ENCODE data around the gene SPCS2.
A peak's percentile ranks its signal among the peaks of the same experiment; 100 is the strongest.
"Not testable (repeated sequence)": the region's sequence is repeated elsewhere in the genome, so short reads cannot be mapped to it uniquely, and the experiment has no call there.

The SPCS2 gene

GRCh38 chr11:74950374-74950969, 1.4 kb downstream of the SPCS2 start:
- DNase-seq = no peak

GRCh38 chr11:74951226-74951625, 2.2 kb downstream of the SPCS2 start:
- DNase-seq = no peak

GRCh38 chr11:74952752-74953151, 3.7 kb downstream of the SPCS2 start:
- DNase-seq = no peak

- no peak for DNase-seq
These were observed 4.4 kb downstream of the SPCS2 start for GRCh38 chr11:74953451-74953850.

- no peak for DNase-seq
These were observed 5.1 kb downstream of the SPCS2 start for GRCh38 chr11:74954199-74954598.

- no peak for DNase-seq
These were observed 7.4 kb downstream of the SPCS2 start for GRCh38 chr11:74956397-74957015.

GRCh38 chr11:74957937-74958629, 9.0 kb downstream of the SPCS2 start:
- DNase-seq = no peak

- DNase-seq = not testable (repeated sequence)
These were observed 11.1 kb downstream of the SPCS2 start for GRCh38 chr11:74960128-74960527.

GRCh38 chr11:74966651-74967050, 17.6 kb downstream of the SPCS2 start:
- DNase-seq = no peak

- no peak for DNase-seq
These were observed 21.9 kb downstream of the SPCS2 start for GRCh38 chr11:74970852-74971395.

GRCh38 chr11:74971424-74971823, 22.4 kb downstream of the SPCS2 start:
- no peak for DNase-seq

- DNase-seq = no peak
These were observed 29.0 kb downstream of the SPCS2 start for GRCh38 chr11:74978041-74978440.

GRCh38 chr11:74980634-74981033, 31.6 kb downstream of the SPCS2 start:
- DNase-seq = no peak

- DNase-seq = no peak
These were observed 32.8 kb downstream of the SPCS2 start for GRCh38 chr11:74981888-74982287.

GRCh38 chr11:74984070-74984469, 35.0 kb downstream of the SPCS2 start:
- DNase-seq = no peak

GRCh38 chr11:74984730-74985129, 35.7 kb downstream of the SPCS2 start:
- DNase-seq = no peak

- DNase-seq = peak; percentile 86
These were observed 39.6 kb downstream of the SPCS2 start, which contains the start of gene NEU3 for GRCh38 chr11:74988541-74989259. Gene NEU3 (plus strand): TSS chr11:74988933. CDS start chr11:74989061, 128 bp downstream.

GRCh38 chr11:74989260-74989638, 40.2 kb downstream of the SPCS2 start:
- no peak for DNase-seq

GRCh38 chr11:74990150-74990549, 41.1 kb downstream of the SPCS2 start:
- not testable (repeated sequence) for DNase-seq

- DNase-seq = no peak
These were observed 41.9 kb downstream of the SPCS2 start for GRCh38 chr11:74990941-74991340.

- no peak for DNase-seq
These were observed 43.8 kb downstream of the SPCS2 start for GRCh38 chr11:74992852-74993251.

- DNase-seq = no peak
These were observed 51.9 kb downstream of the SPCS2 start for GRCh38 chr11:75000975-75001354.

- DNase-seq = no peak
These were observed 52.6 kb downstream of the SPCS2 start for GRCh38 chr11:75001686-75002085.

Measured in CD4-positive, alpha-beta T cell treated with Interleukin-17A for 1 hour (primary cell).